Endothelial cell of umbilical vein (primary cell): Measurements from ENCODE around the gene SLC26A8. TPM values are rescaled to one million over a fixed set of nuclear protein-coding genes. Genes with fewer than 3 reads are reported as not detected.

Experiments used
- BruUV-seq: library from RNA; stranded (reverse); fragments of 400-500 nt; replicated peaks from 2 replicates; lab custom pipeline; 2021; lab: Mats Ljungman, UMichigan
- CTCF ChIA-PET: fragments of 300-600, 350-600 bp; sonication (Branson Sonifier 250); formaldehyde crosslinking; loops from one replicate; lab custom pipeline; 2021; ENCODE audit warnings: antibody characterized with exemption, inconsistent platforms; lab: Charles Lee
- POLR2A ChIA-PET: fragments of 300-600, 350-600 bp; sonication (Branson Sonifier 250); formaldehyde crosslinking; loops from one replicate; lab custom pipeline; 2021; ENCODE audit warnings: antibody characterized with exemption, inconsistent platforms; lab: Charles Lee
- DNase-seq: peaks from one replicate; pipeline ENCODE4 v3.0.0-alpha.2; 2011; ENCODE audit warnings: low read depth, low spot score
- FAIRE-seq: peaks from 2 replicates; lab custom pipeline; 2011; peaks lifted over from hg19 to GRCh38; lab: Jason Lieb, UNC
- H2AFZ ChIP-seq: 2 replicates; pipeline ENCODE4 v1.6.0; 2012; ENCODE audit warnings: low read depth, low read length, control low read depth, inconsistent platforms
- H3K27ac ChIP-seq: 2 replicates; pipeline ENCODE4 v1.5.1; 2011; ENCODE audit warnings: low read depth, mild to moderate bottlenecking, control low read depth, low read length, moderate library complexity; ENCODE audit not compliant: insufficient read depth
- H3K27me3 ChIP-seq, 2 experiments: 2 replicates each; pipeline versions ENCODE4 v1.6.0 to v1.6.1; 2011; ENCODE audit warnings: low read length in 2 of 2, mixed read lengths in 1 of 2; ENCODE audit not compliant: control insufficient read depth in 2 of 2, insufficient read depth in 2 of 2
- H3K36me3 ChIP-seq, 2 experiments: 2 replicates in 1 of 2; 3 replicates in 1 of 2; pipeline ENCODE4 v1.5.1; 2011; ENCODE audit warnings: low read length in 2 of 2, mild to moderate bottlenecking in 1 of 2, moderate library complexity in 1 of 2; ENCODE audit not compliant: control insufficient read depth in 2 of 2, insufficient read depth in 2 of 2; ENCODE audit errors: extremely low read depth in 1 of 2
- H3K4me1 ChIP-seq: 3 replicates; pipeline ENCODE4 v1.5.1; 2011; ENCODE audit warnings: mild to moderate bottlenecking, low read length; ENCODE audit not compliant: control insufficient read depth, insufficient read depth; ENCODE audit errors: extremely low read depth
- H3K4me2 ChIP-seq: 2 replicates; pipeline ENCODE4 v1.6.1; 2011; ENCODE audit warnings: low read length, control low read depth, mixed read lengths; ENCODE audit not compliant: insufficient read depth
- H3K4me3 ChIP-seq, 3 experiments: fragments of 200-600 bp in 1 of 3; sonication (generic), shearing (Covaris generic) in 1 of 3; replicated peaks in 1 of 3; 2 replicates each; pipeline ENCODE4 v1.5.1; 2011 to 2016; ENCODE audit warnings: control low read depth in 3 of 3, low read length in 3 of 3, mild to moderate bottlenecking in 2 of 3, inconsistent platforms in 1 of 3, low read depth in 1 of 3, moderate library complexity in 1 of 3; ENCODE audit not compliant: insufficient read depth in 1 of 3
- H3K79me2 ChIP-seq: 2 replicates; pipeline ENCODE4 v1.6.0; 2012; ENCODE audit warnings: low read length, inconsistent platforms; ENCODE audit not compliant: control insufficient read depth, insufficient read depth
- H3K9ac ChIP-seq: replicated peaks from 2 replicates; pipeline ENCODE3; 2011; ENCODE audit warnings: low read length, control low read depth; ENCODE audit not compliant: insufficient read depth; ENCODE audit errors: extremely low read depth
- H3K9me1 ChIP-seq: replicated peaks from 3 replicates; pipeline ENCODE4 v1.6.0; 2011; ENCODE audit warnings: mild to moderate bottlenecking, low read length; ENCODE audit not compliant: control insufficient read depth, insufficient read depth; ENCODE audit errors: extremely low read depth
- H3K9me3 ChIP-seq: replicated peaks from 2 replicates; pipeline ENCODE4 v1.5.1; 2012; ENCODE audit warnings: low read length, inconsistent platforms; ENCODE audit not compliant: control insufficient read depth, insufficient read depth
- H4K20me1 ChIP-seq: replicated peaks from 2 replicates; pipeline ENCODE3; 2011; ENCODE audit warnings: mild to moderate bottlenecking, low read length; ENCODE audit not compliant: control insufficient read depth, insufficient read depth; ENCODE audit errors: extremely low read depth
- EZH2 ChIP-seq: IDR thresholded peaks from 2 replicates; pipeline ENCODE4 v1.6.1; 2012; ENCODE audit warnings: borderline replicate concordance, low read depth, mild to moderate bottlenecking, moderate library complexity, low read length, inconsistent platforms; ENCODE audit not compliant: severe bottlenecking
- FOS ChIP-seq: IDR thresholded peaks from 2 replicates; pipeline ENCODE4 v1.6.1; 2011; ENCODE audit warnings: mild to moderate bottlenecking, low read length, moderate library complexity, borderline replicate concordance; ENCODE audit not compliant: insufficient read depth
- GATA2 ChIP-seq: IDR thresholded peaks from 2 replicates; pipeline ENCODE4 v1.7.0; 2011; ENCODE audit warnings: low read depth, mild to moderate bottlenecking, moderate library complexity, mixed read lengths, low read length; ENCODE audit not compliant: insufficient read length, insufficient read depth
- JUN ChIP-seq: IDR thresholded peaks from 2 replicates; pipeline ENCODE4 v1.6.1; 2011; ENCODE audit warnings: borderline replicate concordance, low read depth; ENCODE audit not compliant: insufficient read length, insufficient read depth
- MYC ChIP-seq: IDR thresholded peaks from one replicate; pipeline ENCODE4 v1.6.1; 2011; ENCODE audit warnings: mild to moderate bottlenecking, low read depth, low read length
- POLR2A ChIP-seq: IDR thresholded peaks from 2 replicates; pipeline ENCODE4 v1.6.1; 2012; ENCODE audit warnings: low read depth, mild to moderate bottlenecking, control low read depth, low read length
- POLR2AphosphoS5 ChIP-seq: IDR thresholded peaks from 2 replicates; pipeline ENCODE4 v1.6.1; 2012; ENCODE audit warnings: low read depth, mild to moderate bottlenecking, control low read depth, low read length, moderate library complexity; ENCODE audit not compliant: insufficient read depth
- dilution Hi-C: fragments of 300-500 bp; cut with MboI; formaldehyde crosslinking; loops from one replicate; pipeline ENCODE4 v1.15.0; 2019; ENCODE audit warnings: low sequenced_read_pairs; ENCODE audit not compliant: extremely low pct_ligation_motif_present
- intact Hi-C: fragments of 100-400 bp; cut with micrococcal nuclease; formaldehyde crosslinking; loops from one replicate; pipeline ENCODE4 v1.10.0; 2022
- polyA plus RNA-seq, 4 experiments: library from polyadenylated mRNA; depleted of rRNA in 3 of 4; stranded (reverse) in 3 of 4; unstranded in 1 of 4; fragments of >200 nt; gene quantifications; 2 replicates each; pipeline versions ENCODE4 v1.2.1 to v1.2.3, GENCODE V29; 2011 to 2012; ENCODE audit warnings: missing spikeins in 1 of 4
- total RNA-seq: library from RNA; stranded (reverse); gene quantifications from 2 replicates; pipeline ENCODE4 v1.2.3, GENCODE V29; 2021
- TF ChIP-seq, protein P1 (sequence below), 2 donors: IDR thresholded peaks; 1 replicate in 1 of 2; 2 replicates in 1 of 2; pipeline ENCODE4 v1.5.1; 2011; ENCODE audit warnings: low read length in 2 of 2, mild to moderate bottlenecking in 2 of 2, moderate library complexity in 2 of 2, control low read depth in 1 of 2, inconsistent platforms in 1 of 2, low read depth in 1 of 2; ENCODE audit not compliant: insufficient read depth in 1 of 2; ENCODE audit errors: extremely low read depth in 1 of 2
- TF ChIP-seq, protein P2 (sequence below): IDR thresholded peaks from 2 replicates; pipeline ENCODE4 v1.6.1; 2011; ENCODE audit not compliant: insufficient read depth, insufficient read length

SLC26A8 gene
- total and polyA plus RNA-seq, 2 donors (not counting 3 experiments of a cell fraction or from before 2014, with no cell fraction given), result 0.01 TPM; not detected in 1

DNA sequence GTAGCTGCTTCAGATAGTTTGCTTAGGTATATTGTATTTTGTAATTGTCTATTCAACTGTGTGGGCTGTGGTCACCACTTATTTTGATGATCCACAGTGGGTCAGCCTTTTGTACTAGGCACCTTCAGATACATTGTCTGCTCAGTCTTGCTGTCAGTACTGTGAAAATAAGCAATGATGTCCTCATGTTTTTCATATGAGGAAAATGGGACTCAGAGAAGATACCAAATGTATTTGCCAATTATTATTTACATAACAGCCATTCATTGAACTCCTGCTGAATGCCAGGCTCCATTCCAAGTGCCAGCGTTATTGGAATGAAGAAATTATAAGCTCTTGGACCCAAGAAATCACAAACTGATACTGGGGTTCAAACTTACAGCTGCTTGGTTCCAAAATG lies 31.7 kb upstream of the SLC26A8 start:
- DNase-seq (no peak), FAIRE-seq (no peak)
- Histone ChIP-seq H3K9me3 (no peaks in the 10 kb centered on the region), H3K27ac (no peak overlapping the region), H3K79me2 (peaks cover 72% of the 10 kb centered on the region), H3K4me1 (no peaks in the 10 kb centered on the region), H2AFZ (no peak overlapping the region), H3K9ac (no peak overlapping the region), H3K27me3 (no peaks in the 10 kb centered on the region), H3K36me3 (peaks cover 4 to 5% of the 10 kb centered on the region in 2 experiments), H3K4me3 (no peak overlapping the region), H3K4me2 (no peak overlapping the region), H3K9me1 (no peaks in the 10 kb centered on the region), H4K20me1 (no peaks in the 10 kb centered on the region)
- dilution Hi-C loops (no loop called here), intact Hi-C loops (no loop called here)
- TF ChIP-seq, protein P1, sequence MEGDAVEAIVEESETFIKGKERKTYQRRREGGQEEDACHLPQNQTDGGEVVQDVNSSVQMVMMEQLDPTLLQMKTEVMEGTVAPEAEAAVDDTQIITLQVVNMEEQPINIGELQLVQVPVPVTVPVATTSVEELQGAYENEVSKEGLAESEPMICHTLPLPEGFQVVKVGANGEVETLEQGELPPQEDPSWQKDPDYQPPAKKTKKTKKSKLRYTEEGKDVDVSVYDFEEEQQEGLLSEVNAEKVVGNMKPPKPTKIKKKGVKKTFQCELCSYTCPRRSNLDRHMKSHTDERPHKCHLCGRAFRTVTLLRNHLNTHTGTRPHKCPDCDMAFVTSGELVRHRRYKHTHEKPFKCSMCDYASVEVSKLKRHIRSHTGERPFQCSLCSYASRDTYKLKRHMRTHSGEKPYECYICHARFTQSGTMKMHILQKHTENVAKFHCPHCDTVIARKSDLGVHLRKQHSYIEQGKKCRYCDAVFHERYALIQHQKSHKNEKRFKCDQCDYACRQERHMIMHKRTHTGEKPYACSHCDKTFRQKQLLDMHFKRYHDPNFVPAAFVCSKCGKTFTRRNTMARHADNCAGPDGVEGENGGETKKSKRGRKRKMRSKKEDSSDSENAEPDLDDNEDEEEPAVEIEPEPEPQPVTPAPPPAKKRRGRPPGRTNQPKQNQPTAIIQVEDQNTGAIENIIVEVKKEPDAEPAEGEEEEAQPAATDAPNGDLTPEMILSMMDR (IDR thresholded peaks at IDR 0.05; ENCODE audit: extremely low read depth in 1 of 2, insufficient read depth in 1 of 2, low read depth in 1 of 2, low read length in 2 of 2), result no peak
- TF ChIP-seq MYC, result no peak
- TF ChIP-seq POLR2AphosphoS5, result no peak
- TF ChIP-seq GATA2, result no peak
- ChIA-PET POLR2A (no interaction called here), CTCF (interaction anchor here (0.8 to 1.1 kb wide), 4 partner anchors 9 to 35 kb away, joined by 3 to 4 read pairs (median 4); no protein-coding TSS in a partner anchor)
- no TSS peak for BruUV-seq

DNA sequence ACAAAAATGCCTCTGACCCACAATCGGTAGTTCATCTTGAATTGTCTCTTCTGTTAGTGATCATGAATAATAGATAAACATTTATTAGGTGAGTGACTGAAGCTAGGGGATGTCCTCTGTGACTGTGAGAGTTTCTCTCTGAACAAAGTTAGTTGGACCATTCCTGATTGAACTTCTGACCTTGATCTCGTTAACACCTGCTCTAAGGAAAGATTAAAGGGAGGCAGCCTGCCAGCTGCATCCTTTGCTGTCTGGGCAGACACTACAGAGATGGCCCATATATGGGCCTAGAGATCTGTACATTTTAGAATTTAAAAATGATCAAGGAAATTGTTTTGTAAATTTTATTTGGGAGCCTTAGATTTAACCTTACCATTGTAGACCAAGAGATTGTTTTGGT lies 30.5 kb upstream of the SLC26A8 start:
- intact Hi-C loops (no loop called here), dilution Hi-C loops (no loop called here)
- CTCF ChIA-PET, result interaction anchor here (1.1 kb wide), 1 partner anchor 36 kb away, joined by 3 read pairs; no protein-coding TSS in a partner anchor

More for the DNA sequence above, 30.5 kb upstream of the SLC26A8 start:
- Histone ChIP-seq H3K9ac (no peak overlapping the region), H3K79me2 (peaks cover 77% of the 10 kb centered on the region), H3K9me3 (no peaks in the 10 kb centered on the region), H3K27ac (no peak overlapping the region), H3K4me1 (no peaks in the 10 kb centered on the region), H2AFZ (no peak overlapping the region), H4K20me1 (peaks cover 6% of the 10 kb centered on the region), H3K9me1 (no peaks in the 10 kb centered on the region), H3K4me2 (no peak overlapping the region), H3K4me3 (no peak overlapping the region), H3K27me3 (no peaks in the 10 kb centered on the region), H3K36me3 (peaks cover under 1 to 5% of the 10 kb centered on the region in 2 experiments)
- no peak for DNase-seq
- BruUV-seq, result no TSS peak
- POLR2A ChIA-PET, result no interaction called here
- FAIRE-seq, result no peak
- TF ChIP-seq, protein P2, sequence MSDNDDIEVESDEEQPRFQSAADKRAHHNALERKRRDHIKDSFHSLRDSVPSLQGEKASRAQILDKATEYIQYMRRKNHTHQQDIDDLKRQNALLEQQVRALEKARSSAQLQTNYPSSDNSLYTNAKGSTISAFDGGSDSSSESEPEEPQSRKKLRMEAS, result no peak
- TF ChIP-seq MYC (no peak), POLR2AphosphoS5 (no peak), FOS (no peak), EZH2 (no peak), JUN (no peak), POLR2A (no peak), GATA2 (no peak)
- TF ChIP-seq, protein P1 (IDR thresholded peaks at IDR 0.05; ENCODE audit: extremely low read depth in 1 of 2, insufficient read depth in 1 of 2, low read depth in 1 of 2, low read length in 2 of 2), result no peak
